Sigmoid colon (tissue), 3 donors: ENCODE data around the gene GLG1.

Experiments used
- CTCF ChIP-seq, 4 experiments: fragments of 450-650 bp in 3 of 4; fragments of 200-600 bp in 1 of 4; IDR thresholded peaks; one replicate each; pipeline ENCODE4 v1.5.1; 2016 to 2019; ENCODE audit warnings: antibody characterized with exemption in 4 of 4, mild to moderate bottlenecking in 3 of 4, moderate library complexity in 2 of 4
- POLR2A ChIP-seq, 2 donors: fragments of 450-650 bp; IDR thresholded peaks; one replicate each; pipeline ENCODE4 v1.6.1; 2016; ENCODE audit warnings: antibody characterized with exemption in 2 of 2, mild to moderate bottlenecking in 2 of 2, moderate library complexity in 2 of 2

GRCh38 chr16:74577882-74578366 lies 29.0 kb downstream of the GLG1 start:
- no peak for TF ChIP-seq POLR2A (IDR thresholded peaks at IDR 0.05)
- no peak for TF ChIP-seq CTCF (IDR thresholded peaks at IDR 0.05)
